HG03354 (cell line): Measurements from ENCODE around the gene EFNB1.

Experiments
- ATAC-seq: cut with Tn5 transposase; IDR thresholded peaks from one replicate; pipeline ENCODE4 v1.9.1; 2021; ENCODE audit warnings: mild to moderate bottlenecking; ENCODE audit not compliant: unreplicated experiment, poor library complexity, severe bottlenecking

Gene EFNB1

DNA sequence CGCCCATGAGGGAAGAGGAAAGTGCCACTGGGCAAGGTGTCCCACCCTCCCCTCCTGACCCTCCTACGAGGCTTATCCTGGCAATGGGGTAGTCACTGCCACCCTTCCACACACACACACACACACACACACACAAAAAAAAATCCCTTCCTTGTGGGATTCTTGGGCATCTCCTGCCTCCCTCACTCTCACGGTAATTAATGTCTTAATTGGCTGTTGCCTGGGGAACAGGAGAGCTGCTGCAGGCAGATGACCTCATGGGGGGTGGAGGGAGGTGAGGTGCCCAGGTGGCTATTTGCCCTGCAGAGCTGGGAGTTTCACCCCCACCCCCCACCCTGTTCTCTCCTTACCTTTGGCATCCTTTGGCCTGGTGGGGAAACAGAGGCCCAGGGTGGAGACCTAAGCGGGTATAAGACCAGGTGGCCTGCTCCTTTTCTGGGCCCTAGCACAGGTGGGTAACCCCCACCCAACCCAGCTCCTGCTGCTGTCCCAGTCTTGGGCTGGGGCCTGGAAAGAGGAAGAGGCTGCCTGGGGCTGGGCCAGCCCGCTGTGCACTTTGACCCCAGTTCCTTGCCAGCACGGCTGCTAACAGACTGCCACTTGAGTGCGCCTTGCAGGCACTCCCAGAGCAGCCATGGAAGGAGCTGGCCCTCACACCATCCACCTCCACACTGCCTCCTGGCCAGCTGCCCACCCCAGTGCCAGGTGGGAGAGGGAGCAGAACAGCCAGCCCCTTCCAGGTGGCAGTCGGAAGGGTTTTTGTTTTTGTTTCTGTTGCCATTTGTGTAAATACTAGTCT is 12.6 kb downstream of the EFNB1 start:
- ATAC-seq = no peak

DNA sequence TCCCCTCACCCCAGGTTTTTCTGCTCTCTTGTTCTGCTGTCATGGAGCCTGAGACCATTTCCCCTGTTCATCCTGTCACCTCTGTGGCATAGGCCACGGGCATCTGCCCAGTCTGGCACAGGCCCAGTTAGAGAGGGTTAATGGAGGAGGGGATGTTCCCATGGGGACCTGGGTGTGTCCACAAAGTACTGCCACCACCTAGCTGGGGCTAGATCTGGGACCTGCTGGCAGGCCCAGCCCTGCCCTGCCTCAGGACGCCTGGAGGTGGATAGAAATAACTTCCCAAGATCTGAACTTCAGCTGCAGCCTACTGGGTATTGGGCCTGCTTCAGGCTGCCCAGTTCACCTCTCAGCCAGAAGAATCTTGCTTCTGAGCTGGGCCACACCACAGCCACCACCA is 13.5 kb downstream of the EFNB1 start:
- ATAC-seq = no peak

DNA sequence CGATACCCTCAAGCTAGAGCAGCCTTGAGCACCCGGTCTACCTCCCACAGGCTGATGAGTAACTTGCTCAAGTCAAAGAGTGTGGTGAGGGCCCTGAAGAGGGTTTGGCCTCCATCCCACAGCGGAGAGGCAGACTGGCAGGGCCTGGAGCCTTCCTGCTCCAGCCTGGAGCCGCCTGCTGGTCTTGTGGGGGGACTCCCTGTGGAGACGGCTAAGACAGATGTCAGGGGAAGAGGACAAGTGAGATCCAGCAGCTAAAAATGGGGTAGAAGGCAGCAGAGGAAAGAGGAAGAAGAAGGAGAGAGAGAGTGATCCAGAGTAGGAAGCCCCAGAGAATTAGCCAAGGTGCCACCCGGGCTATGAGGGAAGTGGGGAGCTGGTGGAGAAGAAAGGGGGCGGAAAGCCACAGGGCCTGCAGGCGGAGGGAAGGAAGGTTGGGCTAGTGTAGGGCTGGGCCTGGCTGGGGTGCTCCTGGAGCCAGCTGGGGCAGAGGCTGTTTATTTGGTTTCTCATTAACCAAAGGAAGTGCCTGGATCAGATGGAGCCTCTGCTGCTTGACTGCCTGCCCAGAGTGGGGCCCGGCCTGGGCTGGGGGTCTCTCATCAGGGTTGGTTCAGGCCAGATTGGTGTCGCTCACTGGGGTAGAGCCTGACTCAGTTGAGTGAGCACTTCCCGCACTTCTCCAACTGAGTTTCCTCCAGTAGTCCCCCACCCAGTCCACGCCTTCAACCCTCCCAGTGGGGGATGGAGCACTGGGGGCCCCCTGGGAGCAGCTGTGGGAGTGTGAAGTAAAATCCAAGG is 14.2 kb downstream of the EFNB1 start:
- no peak for ATAC-seq

DNA sequence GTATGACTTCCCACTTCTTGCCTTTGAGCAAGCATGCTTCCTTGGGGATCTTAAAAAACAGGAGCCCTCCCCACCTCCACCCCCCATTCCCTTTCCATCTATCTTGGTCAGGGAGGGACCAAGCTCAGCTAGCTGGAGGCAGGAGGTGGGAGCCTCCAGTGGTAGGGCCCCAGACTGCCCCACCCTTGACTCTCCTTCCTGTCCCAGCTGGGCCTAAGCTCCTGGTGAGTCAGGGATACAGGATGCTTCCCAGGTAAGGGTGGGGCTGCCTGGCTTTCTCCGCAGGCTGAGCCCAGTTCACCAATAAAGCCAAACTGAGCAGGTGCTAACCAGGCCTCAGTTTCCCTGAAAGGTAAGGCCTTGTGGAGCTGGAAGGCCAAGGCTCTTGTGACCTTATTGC is 15.2 kb downstream of the EFNB1 start:
- ATAC-seq = no peak

DNA sequence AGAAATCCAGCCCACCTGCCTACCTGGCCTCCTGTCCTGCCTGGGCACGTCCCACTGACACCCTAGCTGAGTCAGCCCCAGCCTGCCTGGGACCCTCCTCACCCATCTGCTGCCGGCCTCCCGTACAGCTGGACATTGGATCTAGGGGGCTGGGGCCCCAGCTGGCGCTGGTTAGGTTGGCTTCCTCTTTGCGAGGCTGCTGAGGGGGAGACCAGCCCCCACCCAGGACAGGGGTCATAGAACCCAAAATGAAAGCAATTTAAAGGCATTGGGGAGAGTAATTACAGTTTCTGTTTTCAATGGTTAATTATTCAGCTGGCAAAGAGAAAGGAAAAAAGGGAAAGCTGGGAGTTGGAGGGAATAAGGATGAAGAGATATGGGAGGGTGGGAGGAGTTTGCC is 15.8 kb downstream of the EFNB1 start:
- ATAC-seq = no peak

DNA sequence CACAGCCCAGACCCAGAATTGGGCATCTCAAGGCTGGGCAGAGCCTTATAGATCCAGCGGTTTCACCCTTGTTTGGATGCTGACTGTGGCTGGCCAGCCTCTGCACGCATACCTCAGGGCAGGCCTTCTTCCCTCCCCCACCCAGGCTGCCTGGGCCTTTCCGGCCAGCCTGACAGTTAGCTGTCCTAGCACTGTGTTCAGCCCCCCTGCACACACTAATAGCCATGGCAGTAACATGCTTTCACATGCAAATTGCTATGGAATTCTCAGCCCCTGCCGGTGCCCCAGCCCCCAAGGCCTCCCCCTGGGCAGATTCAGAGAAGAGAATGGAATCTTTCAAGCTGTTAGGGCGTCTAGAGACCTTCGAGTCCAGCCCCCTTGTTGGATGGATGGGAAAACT is 17.7 kb downstream of the EFNB1 start:
- no peak for ATAC-seq

DNA sequence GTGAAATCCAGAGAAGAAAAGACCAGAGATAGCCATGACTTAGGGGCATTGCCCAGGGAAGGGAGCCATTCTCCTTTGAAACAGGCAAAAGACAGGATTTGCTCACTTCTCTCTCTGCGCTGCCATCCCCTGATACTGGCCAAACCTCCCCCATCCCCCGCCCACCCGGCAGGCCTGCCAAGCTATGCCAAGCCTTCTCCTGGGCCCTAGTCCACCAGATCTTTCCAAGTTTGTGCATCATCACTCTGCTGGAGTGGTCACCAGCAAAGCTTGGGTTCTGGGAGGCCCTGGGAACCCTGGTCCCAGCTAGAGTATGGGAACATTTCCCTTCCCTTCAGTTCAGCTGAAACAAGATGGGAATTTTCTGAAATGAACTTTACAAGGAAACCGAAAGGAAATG is 18.4 kb downstream of the EFNB1 start:
- no peak for ATAC-seq

DNA sequence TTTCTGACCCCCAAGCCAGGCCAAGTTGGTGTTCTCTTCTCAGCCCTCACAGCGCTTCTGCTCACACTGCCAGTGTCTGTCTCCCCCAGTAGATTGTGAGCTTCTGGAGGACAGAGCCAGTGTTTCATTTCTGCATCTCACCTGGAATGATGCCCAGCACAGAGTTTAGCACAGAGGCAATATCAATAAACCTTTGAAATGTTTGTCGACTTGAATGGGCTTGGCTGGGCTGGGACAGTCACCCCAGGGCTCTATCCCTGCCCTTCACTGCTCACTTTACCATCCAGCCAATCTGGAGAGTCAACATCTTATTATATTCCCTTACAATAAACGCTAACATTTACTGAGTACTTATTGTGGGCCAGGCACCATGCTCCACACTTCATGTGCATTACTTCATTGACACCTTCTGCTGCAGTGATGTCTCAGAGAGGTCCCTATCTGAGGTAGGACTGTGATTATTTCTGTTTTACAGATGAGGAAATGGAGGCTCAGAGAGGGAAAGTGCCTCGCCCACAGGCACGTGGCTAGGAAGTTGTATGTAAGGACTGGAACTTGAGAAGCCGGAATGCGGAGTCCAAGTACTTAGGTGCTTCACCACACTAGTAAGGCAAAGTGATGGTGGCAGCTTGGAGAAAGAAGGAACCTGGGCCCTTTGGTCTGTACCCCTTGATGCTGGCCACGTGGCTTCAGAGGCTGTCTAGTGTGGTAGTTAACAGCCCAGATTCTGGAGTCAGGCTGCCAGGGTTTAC is 19.5 kb downstream of the EFNB1 start:
- ATAC-seq = no peak

DNA sequence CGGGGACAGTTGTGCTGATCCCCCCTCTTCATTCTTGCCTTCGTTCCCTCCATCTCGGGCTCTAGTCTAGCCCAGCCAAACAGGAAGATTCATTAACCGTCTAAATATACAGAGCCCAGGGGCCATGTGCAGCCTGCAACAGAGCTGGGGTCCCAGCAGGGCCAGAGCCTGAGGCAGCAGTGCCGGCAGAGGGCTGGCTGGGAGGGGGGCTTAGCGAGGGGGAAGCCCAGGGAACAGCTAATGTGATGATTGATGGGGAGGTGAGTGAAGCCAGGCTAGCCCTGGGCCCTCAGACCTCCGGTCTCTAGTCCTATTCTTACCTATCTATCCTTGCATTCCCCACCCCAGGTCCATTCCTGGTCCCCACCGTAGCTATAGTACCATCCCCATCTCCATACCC is 22.3 kb downstream of the EFNB1 start:
- ATAC-seq = no peak

DNA sequence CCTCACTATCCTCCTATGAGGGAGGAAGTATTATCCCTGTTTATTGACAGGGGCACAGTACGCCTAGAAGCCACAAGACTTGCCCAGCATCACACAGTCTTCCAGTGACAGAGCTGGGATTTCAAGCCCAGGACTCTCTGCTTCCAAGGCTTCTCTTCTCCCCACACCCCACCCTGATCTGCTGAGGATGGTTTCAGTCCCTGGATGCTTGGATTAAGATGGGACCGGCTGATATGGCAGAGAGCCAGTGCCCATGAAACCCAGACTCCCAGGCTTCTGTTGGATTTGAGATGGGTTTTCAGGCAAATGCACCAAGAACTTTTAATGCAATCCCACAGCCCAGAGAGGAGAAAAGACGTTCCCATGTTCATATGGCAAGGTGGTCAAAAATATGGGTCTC is 23.2 kb downstream of the EFNB1 start:
- no peak for ATAC-seq

DNA sequence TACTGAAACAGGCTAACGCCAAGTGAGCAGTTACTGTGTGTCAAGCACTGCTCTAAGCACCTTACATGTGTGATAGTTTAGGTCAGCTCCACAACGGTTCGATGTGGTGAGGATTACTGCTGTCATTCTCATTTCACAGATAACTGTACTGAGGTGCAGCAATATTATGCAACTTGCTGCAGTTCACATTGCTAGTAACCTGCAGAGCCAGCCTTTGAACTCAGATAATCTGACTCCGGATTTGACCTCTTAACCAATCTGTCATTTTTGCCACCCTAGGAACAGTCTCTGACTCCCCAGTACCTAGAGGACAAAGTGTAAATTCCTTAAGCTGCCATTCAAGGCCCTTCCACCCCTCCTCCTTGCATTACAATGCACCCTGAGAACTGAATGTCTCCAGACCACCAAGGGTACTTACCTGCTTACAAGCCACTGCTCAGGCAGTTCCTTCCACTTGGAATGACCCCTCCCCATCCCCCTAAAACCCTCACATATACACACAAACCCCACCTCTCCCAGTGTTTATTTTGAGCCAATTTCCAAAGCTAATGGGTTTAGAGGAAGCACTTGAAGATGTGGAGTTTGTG is 24.9 kb downstream of the EFNB1 start:
- no peak for ATAC-seq

DNA sequence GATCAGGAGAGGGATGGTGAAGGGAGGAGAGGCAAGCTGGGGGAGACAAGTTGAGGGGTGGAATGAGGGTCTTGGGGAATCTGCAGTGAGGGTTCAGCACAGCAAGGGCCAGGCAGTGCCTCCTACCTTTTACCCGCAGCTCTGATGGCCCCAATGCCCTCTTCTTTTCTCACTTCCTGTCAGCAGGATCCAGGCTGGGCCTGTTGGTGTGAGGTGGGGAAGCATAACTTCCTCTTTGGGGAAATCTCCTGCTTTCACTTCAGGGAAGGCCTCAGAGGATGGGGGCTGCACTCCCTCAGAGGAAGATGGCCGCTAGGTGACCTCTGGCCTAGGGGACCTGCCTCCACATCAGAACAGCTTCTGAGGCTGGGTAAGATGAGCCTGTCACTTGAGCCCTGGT is 36.5 kb downstream of the EFNB1 start:
- no peak for ATAC-seq

DNA sequence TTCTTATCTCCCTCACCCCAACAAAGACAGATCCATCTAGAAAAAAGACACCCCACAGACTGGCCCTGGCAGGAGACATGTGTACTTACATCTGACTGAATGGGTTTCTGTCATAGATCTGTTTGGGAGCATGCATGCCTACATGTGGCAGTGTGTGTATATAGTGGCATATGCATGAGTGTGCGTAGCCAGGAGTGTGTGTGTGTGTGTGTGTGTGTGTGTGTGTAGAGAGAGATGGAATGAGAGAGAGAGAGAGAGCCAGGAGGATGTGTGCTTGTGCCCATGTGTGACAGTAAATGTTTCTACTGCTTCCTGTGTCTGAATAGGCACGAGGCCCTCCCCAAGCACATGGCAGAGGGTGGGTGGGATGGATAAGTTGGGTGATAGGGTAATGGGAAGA is 37.1 kb downstream of the EFNB1 start:
- no peak for ATAC-seq

DNA sequence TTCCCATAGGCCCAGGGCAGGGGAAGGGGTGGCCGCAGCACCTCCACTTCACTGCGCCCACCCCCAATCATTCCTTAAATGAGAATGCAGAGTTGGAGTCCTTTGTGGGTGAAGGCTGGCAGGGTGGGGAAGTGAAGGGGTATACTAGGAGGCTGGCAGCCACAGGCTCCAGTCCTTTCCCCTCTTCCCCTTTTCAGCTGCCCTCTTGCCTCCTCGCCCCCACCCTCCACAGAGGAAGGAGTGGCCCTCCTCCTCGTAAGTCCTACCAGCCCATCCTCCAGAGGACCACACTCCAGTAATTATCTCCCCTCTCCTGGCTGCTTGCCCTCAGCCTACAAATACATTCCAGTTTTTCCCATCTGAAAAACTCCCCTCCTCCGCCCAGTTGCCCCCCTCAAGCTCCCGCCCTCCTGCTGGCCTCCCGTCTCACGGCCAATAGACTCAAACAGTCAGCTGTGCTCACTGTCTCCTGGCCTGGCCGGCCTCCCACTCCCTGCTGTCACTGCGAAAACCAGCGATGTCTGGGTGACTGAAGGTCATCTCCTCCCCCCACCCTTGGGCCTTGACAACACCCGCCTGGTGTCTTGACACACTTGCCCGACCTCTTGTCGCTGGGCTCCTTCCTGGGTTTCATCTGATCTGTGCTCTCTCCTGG is 38.8 kb downstream of the EFNB1 start:
- no peak for ATAC-seq

DNA sequence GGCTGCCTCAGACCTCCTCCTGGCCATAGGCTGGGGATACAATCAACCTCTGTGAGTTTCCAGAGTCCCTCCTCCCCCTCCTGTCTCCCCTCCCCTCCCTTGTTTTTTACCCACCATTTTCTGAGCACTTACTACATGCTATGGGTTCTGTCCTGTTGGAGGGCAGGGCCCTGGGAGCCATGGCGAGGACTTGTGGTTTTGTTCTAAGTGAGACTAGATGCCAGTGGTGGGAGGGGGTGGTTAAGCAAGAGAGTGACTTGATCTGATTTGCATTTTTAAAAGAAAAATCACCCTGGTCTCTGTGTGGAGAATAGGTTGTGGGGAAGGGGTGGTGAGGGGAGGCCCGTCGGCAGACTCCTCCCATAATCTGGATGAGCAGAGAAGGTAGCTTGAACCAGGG is 39.5 kb downstream of the EFNB1 start:
- no peak for ATAC-seq

DNA sequence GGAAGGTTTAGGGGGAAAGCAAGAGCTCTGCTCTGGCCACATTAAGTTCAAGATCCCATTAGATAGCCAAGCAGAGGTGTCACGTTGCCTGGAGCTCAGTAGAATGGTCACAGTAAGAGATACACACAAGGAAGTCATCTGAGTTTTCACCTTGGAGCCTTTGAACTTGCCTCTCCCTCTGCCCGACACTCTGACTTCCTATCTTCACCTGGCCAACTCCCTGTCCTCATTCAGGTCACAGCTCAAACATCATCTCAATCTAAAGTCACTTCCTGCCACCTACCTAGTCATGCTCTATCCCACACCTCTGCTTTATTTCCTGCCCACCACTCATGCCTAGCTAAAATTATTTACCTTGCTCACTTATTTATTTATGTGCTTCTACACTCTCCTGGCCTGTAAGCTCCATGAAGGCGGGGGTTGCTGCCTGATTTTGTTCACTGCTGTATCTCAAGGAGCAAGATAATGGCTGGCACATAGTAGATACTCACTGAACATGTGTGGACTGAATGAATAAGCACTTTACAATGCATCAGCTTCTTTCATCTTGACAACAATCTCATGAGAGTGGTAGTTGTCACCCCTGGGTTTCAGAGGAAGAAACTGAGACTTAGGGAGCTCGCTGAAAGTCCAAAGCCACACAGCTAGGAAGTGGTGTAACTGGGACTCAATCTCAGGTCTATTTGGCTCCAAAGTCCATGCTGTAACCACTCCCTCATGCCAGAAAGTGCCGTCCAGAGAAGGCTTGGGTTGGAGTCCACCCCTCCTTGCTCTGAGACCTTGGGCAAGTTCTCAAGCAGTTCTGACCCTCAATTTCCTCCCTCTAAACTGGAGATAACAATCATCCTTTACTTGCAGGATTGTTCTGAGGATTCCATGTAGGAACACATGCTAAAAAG is 40.3 kb downstream of the EFNB1 start:
- no peak for ATAC-seq

DNA sequence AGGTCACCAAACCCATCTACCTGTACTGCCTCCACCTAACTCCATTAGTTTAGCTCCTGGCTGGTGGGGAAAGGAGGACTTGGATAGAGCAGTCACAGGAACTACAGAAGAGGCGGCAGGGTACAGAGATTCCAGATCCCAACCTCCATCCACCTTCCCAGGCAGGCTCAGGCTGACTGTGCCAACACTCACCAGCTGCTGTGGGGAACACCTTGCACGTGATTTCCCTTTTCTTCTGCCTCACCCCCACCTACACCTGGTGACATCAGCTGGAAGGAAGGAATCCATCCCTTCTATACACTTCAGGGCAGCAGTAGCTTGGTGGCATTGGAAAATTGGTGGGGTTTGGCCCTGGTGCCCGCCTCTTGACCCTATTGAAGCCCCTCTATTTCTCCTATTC is 41.5 kb downstream of the EFNB1 start:
- no peak for ATAC-seq

DNA sequence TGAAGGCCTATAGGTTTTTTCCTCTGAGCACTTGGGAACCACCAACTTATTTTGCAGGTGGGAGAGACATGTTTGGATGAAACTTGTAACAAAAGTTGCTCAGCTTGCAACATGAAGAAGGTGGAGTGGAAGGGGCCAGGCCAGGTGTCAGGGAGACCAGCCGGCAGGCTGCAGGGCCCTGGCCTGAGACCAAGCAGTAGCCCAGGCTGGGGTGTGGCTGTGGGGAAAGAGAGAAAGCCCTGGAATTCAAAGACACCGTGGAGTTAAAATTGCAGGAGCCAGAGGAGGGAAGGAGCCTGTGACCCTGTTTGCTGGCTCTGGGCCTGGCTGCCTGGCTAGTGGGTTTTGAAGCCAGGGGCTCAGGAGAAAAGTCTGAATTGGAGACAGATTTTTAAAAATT is 43.4 kb downstream of the EFNB1 start:
- no peak for ATAC-seq

DNA sequence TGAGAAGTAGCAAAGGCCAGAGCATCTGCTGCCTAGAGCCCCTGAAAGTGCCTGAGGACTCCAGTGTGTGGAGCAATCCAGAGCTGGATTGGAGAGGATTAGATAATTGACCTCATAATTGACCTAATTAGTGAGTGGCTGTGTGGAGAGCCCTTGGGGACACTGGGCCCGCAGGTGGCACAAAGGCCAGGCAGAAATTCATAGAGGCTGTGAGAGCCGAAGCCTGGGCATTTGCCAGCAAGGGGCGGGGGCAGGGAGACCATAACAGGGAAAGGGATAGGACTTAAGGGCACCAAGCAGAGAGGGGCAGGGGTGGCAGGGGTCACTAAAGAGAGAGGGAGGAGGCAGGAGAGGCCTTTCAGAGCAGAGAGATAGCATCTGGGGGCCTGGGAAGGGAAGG is 45.3 kb downstream of the EFNB1 start:
- no peak for ATAC-seq
